ENCODE data around the gene UBR3. TPM values are rescaled to one million over a fixed set of nuclear protein-coding genes. Genes with fewer than 3 reads are reported as not detected.
A peak's percentile ranks its signal among the peaks of the same experiment; 100 is the strongest.

UBR3 gene
- total and polyA plus RNA-seq, 2 experiments from 2014 or later = 18.7 to 53.1 TPM

DNA sequence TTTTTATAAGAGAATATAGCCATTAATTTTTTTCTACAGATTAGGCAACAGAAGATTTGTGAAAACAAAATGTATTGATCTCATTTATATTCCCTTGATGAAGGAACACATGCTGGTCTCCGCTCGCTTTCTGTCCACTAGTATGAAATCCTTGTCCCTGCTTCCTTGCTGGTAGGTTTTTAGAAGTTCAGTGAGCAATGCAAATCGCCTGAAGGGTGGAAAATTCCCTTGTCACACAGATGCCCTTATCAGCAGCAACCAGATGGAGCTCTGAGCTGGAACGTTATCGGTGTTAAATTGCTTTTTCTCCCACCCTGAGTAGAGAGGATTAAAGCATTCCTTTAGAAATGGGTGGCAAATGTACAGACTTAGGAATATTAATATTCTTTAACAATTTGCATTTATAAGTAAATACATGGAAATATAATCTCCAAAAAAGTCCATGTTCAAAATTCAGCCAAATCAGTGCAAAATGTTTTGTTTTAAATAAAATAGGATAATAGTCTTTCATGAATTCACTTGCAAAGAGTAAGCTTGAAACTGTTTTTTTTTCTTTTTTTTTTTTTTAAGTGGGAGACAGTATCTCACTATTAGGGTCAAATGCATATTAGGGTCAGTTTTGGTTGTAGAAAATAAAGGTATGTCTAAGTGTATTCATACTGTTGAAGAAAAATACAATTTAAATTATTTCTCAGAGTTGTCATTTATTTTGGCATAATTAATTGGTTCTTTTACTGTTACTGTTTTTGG lies 186.7 kb downstream of the UBR3 start:
- H3K36me3 ChIP-seq = no peaks in the 10 kb centered on the region
- TF ChIP-seq, protein P1, sequence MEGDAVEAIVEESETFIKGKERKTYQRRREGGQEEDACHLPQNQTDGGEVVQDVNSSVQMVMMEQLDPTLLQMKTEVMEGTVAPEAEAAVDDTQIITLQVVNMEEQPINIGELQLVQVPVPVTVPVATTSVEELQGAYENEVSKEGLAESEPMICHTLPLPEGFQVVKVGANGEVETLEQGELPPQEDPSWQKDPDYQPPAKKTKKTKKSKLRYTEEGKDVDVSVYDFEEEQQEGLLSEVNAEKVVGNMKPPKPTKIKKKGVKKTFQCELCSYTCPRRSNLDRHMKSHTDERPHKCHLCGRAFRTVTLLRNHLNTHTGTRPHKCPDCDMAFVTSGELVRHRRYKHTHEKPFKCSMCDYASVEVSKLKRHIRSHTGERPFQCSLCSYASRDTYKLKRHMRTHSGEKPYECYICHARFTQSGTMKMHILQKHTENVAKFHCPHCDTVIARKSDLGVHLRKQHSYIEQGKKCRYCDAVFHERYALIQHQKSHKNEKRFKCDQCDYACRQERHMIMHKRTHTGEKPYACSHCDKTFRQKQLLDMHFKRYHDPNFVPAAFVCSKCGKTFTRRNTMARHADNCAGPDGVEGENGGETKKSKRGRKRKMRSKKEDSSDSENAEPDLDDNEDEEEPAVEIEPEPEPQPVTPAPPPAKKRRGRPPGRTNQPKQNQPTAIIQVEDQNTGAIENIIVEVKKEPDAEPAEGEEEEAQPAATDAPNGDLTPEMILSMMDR (IDR thresholded peaks at IDR 0.05; ENCODE audit: low read depth, low read length) = no peak
- peaks cover 26% of the 10 kb centered on the region for H3K4me1 ChIP-seq (ENCODE audit: low read depth)
- H3K27me3 ChIP-seq = no peaks in the 10 kb centered on the region
- peak; percentile 62 to 88 for DNase-seq (ENCODE audit: low read depth in 1 of 2, low spot score in 1 of 2)
- H3K9me3 ChIP-seq (ENCODE audit: low read depth) = no peaks in the 10 kb centered on the region
- no peak overlapping the region for H3K4me3 ChIP-seq
- peak overlapping the region; percentile 73 for H3K27ac ChIP-seq

DNA sequence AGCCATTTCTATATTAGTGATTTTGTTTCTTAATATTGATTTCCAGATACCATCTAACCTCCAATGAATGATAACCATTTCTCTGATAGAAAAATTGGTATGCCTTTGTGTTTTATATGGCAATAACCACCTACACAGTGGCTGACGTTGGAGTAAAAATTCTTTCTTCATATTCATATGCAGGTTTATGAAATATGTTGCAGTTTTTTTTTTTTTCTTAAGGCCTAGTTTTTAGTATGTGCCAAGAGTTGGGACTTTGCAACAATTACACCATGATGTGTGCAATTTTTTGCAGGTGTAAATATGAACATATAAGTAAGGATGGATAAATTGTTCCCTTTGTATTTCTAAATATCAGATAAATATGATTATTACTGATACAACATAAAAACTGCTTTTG lies 187.5 kb downstream of the UBR3 start:
- peak overlapping the region; percentile 73 for H3K27ac ChIP-seq
- H3K27me3 ChIP-seq = no peaks in the 10 kb centered on the region
- H3K4me1 ChIP-seq (ENCODE audit: low read depth) = peaks cover 26% of the 10 kb centered on the region
- TF ChIP-seq, protein P1 (IDR thresholded peaks at IDR 0.05; ENCODE audit: low read depth, low read length) = no peak
- H3K36me3 ChIP-seq = no peaks in the 10 kb centered on the region
- H3K4me3 ChIP-seq = no peak overlapping the region
- DNase-seq (ENCODE audit: low read depth in 1 of 2, low spot score in 1 of 2) = no peak
- H3K9me3 ChIP-seq (ENCODE audit: low read depth) = no peaks in the 10 kb centered on the region

DNA sequence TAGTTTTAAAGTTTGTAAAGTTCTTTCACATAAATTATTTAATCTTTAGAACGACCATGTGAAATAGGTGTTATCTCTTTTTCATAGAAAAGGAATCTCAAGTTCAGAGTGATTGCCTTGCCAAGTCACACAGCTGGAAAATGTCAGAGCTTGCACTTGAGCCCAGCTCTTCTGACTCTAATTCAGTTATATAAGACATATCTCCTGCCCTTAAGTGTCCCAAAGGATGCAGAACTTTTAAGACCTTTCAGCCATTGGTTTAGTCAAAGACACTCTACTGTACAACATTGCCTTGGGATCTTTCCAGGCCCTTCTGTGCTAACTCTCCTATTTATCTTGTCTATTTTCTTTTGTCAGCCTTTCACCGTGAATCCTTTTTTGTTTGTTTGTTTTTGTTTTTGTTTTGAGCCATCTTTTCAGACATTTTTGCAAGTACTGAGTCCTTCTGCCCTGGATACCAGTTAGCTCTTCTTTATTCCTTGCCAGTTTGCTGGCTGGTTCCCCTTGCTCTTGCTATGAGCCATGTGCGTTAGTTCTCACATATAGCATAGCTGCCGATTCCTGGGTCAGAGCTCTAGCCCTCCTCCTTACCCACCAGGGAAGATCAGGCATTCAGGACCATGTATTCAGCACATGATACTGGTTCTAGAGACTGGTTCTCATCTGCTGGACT lies 190.7 kb downstream of the UBR3 start:
- DNase-seq (ENCODE audit: low read depth in 1 of 2, low spot score in 1 of 2) = peak; percentile 33 to 81
- peak overlapping the region; percentile 36 for H3K27ac ChIP-seq
- H3K9me3 ChIP-seq (ENCODE audit: low read depth) = no peaks in the 10 kb centered on the region
- TF ChIP-seq, protein P1 (IDR thresholded peaks at IDR 0.05; ENCODE audit: low read depth, low read length) = no peak
- no peaks in the 10 kb centered on the region for H3K36me3 ChIP-seq
- H3K27me3 ChIP-seq = no peaks in the 10 kb centered on the region
- H3K4me3 ChIP-seq = no peak overlapping the region
- H3K4me1 ChIP-seq (ENCODE audit: low read depth) = peaks cover 31% of the 10 kb centered on the region

DNA sequence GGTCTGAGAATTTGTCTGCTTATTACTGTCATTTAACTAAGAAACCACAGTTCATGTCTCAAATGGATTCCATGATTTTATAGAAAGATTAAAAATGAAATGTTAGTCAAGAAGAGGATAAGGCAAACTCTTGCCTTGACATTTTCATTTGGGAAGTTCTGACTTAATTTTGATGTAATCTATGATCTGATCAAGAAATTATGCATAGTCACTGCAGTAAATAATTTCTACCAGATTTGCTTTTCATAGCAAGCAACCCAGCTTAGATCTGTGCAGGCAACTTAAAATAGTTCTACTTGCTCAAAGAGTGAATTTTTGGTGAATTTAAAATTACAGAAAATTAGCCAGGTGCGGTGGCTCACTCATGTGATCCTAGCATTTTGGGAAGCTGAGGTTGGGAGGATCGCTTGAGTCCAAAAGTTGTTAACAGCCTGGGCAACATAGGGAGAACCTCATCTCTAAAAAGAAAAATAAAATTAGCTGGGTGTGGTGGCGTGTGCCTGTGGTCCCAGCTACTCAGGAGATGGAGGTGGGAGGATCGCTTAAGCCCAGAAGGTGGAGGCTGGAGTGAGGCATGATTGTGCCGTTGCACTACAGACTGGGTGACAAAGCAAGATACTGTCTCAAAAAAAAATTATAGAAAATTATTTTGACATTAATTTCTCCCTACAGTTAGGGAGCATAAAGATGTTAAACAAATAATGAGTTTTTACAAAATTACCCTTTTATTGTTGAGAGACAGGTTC lies 192.0 kb downstream of the UBR3 start:
- H3K27me3 ChIP-seq = no peaks in the 10 kb centered on the region
- H3K27ac ChIP-seq = no peak overlapping the region
- peaks cover 22% of the 10 kb centered on the region for H3K4me1 ChIP-seq (ENCODE audit: low read depth)
- H3K36me3 ChIP-seq = no peaks in the 10 kb centered on the region
- TF ChIP-seq, protein P1 (IDR thresholded peaks at IDR 0.05; ENCODE audit: low read depth, low read length) = no peak
- H3K9me3 ChIP-seq (ENCODE audit: low read depth) = no peaks in the 10 kb centered on the region
- no peak for DNase-seq (ENCODE audit: low read depth in 1 of 2, low spot score in 1 of 2)
- H3K4me3 ChIP-seq = no peak overlapping the region

DNA sequence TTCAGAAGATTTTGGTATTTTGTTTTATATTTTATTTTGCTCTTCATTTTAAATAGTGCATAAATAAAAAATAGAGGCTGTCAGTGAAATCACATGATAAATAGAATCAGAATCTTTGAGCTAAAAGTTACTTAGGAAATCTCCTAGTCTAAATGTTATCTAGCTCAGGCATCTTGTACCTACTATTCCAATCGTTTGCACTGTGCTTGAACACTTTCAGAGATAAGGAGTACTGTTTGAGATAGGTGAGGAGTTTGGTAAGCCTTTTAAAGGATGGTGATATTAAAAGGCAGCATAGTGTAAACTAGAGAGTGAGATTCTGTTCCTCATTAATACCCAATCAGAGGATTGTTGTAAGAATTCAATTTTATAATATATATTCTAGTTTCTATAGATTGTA lies 193.5 kb downstream of the UBR3 start:
- no peaks in the 10 kb centered on the region for H3K36me3 ChIP-seq
- DNase-seq (ENCODE audit: low read depth in 1 of 2, low spot score in 1 of 2) = no peak
- TF ChIP-seq, protein P1 (IDR thresholded peaks at IDR 0.05; ENCODE audit: low read depth, low read length) = no peak

More for the DNA sequence above, 193.5 kb downstream of the UBR3 start:
- Histone ChIP-seq H3K4me3 (no peak overlapping the region), H3K4me1 (ENCODE audit: low read depth) (peaks cover 15% of the 10 kb centered on the region), H3K27me3 (no peaks in the 10 kb centered on the region), H3K27ac (no peak overlapping the region), H3K9me3 (ENCODE audit: low read depth) (no peaks in the 10 kb centered on the region)

All from cardiac muscle cell (in vitro differentiated cells and primary cell).